B cell (primary cell): ENCODE measurements around the gene SYMPK.

Experiments used
- EZH2 ChIP-seq: IDR thresholded peaks from 2 replicates; pipeline ENCODE4 v1.6.1; 2012; ENCODE audit warnings: borderline replicate concordance, low read depth, mild to moderate bottlenecking, moderate library complexity, low read length; ENCODE audit not compliant: insufficient read depth, poor library complexity, severe bottlenecking
- TF ChIP-seq, protein P1 (sequence below): fragments of 200-600 bp; IDR thresholded peaks from one replicate; pipeline ENCODE4 v1.8.0; 2022; ENCODE audit warnings: antibody characterized with exemption, mild to moderate bottlenecking

GRCh38 chr19:45766869-45767346, 96.0 kb downstream of the SYMPK start:
- TF ChIP-seq, protein P1, sequence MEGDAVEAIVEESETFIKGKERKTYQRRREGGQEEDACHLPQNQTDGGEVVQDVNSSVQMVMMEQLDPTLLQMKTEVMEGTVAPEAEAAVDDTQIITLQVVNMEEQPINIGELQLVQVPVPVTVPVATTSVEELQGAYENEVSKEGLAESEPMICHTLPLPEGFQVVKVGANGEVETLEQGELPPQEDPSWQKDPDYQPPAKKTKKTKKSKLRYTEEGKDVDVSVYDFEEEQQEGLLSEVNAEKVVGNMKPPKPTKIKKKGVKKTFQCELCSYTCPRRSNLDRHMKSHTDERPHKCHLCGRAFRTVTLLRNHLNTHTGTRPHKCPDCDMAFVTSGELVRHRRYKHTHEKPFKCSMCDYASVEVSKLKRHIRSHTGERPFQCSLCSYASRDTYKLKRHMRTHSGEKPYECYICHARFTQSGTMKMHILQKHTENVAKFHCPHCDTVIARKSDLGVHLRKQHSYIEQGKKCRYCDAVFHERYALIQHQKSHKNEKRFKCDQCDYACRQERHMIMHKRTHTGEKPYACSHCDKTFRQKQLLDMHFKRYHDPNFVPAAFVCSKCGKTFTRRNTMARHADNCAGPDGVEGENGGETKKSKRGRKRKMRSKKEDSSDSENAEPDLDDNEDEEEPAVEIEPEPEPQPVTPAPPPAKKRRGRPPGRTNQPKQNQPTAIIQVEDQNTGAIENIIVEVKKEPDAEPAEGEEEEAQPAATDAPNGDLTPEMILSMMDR, result no peak
- no peak for TF ChIP-seq EZH2
